Right hindlimb (tissue), 1 donor: ENCODE results near the gene TBC1D8.

Source experiments
- DNase-seq: peaks from one replicate; pipeline ENCODE4 v3.0.0-alpha.2; 2018

Gene TBC1D8

DNA sequence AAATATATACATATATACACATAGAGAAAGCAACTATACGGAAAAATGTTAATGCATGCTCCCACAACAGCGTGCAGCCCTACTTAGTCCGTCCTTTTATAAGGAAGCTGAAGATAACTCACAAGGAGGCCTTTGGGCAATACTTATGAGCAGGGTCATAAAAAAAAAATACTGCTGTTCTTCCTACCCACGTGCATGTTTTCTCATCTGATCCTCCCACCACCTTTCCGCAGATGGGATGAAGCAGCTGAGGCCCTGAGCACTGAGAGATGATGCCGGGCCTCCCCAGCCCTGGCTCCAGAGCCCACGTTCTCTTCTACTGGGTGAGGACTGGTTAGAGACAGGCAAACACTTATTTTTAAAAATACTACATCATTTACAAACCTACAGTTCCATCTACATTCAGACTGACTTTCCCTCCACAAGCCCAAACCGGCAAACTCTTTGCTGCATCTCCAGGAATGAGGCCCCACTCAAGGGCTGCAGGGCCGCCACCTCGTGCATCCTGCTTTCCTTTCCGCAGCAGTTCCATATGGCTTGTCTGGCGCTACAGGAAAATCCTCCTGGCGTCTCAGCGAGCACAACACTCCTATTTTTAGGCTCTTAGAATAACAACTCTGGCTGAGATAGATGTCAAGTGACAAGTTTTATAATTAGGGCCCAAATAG, 41.6 kb downstream of the TBC1D8 start:
- peak; percentile 81 for DNase-seq

DNA sequence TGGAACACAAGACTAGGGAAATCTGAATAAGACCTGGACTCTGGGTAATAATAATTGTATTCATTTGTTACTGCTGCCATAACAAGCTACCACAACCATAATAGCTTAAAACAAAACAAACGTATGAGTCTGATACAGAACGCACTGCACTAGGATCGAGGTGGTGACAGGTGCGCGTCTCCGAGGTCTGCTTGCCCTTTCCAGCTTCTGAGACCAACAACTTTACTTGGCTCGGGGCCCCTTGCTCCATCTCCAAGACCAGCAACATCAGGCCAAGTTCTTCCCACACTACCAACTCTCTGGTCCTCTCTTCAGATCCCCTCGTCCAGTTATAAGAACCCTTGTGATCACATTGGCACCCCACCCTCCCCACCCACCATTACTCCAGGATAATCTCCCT, 42.8 kb downstream of the TBC1D8 start:
- DNase-seq = no peak

DNA sequence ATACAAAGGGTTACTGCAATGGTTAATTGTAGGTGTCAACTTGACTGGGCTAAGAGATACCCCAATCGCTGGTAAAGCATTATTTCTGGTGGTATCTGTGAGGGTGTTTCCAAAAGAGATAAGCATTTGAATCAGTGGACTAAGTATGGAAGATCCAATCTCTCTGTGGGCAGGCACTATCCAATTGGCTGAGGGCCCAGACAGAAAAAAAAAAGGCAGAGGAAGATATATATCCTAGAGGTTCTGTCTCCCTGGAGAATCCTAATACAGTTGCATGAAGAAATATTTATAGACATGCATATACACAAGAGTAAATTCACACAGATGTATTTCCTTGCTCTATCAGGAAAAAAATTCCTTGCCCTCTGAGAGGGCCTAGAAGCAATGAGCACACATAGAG, 43.9 kb downstream of the TBC1D8 start:
- DNase-seq = no peak

DNA sequence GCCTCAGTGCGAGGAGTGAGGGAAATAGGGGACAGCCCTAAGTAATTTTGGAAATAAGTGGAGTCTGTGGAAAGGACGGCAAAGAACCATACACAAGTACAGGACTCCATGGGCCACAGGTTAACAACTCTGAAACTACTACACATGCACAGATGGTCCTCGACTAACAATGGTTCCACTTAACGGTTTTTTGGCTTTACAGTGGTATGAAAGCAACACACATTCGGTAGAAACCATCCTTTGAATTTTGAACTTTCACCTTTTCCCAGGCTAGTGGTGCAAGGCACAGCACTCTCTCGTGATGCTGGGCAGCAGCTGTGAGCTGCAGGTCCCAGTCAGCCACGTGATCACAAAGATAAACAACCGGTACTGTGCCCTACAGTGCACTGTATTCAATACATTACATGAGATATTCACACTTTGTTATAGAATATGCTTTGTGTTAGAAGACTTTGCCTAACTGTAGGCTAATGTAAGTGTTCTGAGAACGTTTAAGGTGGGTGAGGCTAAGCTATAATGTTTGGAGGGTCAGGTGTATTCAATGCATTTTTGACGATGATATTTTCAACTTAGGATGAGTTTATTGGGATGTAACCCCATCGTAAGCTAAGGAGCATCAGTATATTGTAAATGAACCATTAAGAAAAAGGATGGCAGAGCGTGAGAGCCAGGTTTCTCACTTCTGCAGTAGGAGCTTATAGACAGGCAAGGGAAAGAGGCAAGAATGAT, 44.6 kb downstream of the TBC1D8 start:
- DNase-seq = no peak

DNA sequence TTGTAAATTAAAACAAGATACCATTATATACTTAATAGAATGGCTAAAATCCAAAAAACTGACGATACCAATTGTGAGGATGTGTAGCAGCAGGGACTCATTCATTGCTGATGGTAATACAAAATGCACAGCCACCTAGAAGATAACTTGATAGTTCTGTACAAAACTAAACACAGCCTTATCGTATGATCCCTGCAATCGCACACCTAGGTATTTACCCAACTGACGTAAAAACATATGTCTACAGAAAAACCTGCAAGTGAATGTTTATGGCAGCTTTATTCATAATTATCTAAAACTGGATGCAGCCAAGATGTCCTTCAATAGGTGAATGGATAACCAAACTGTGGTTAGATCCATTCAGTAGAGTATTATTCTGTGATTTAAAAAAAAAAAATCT, 45.5 kb downstream of the TBC1D8 start:
- DNase-seq = no peak

GRCh38 chr2:101097638-101098037, 53.5 kb downstream of the TBC1D8 start:
- DNase-seq = no peak

GRCh38 chr2:101096619-101097142, 54.5 kb downstream of the TBC1D8 start:
- no peak for DNase-seq

DNA sequence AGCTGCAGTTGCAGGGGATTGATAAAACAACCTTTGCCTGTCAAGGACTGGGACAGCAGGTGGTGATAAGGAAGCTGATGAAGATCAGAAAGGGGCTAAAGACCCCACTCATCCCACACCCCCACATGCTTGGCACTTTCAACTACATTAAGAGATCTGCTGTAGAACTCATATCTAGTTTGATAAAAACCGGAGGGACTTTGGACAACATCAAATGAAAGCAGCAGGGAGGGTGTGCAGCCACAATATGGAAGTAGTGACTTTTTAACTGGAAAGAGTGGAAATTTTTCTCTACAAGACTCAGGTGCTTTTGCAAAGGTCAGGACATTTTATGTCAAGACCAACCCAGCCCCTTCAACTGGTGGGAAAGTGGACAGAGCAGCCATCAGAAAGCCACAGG, 56.8 kb downstream of the TBC1D8 start:
- no peak for DNase-seq

DNA sequence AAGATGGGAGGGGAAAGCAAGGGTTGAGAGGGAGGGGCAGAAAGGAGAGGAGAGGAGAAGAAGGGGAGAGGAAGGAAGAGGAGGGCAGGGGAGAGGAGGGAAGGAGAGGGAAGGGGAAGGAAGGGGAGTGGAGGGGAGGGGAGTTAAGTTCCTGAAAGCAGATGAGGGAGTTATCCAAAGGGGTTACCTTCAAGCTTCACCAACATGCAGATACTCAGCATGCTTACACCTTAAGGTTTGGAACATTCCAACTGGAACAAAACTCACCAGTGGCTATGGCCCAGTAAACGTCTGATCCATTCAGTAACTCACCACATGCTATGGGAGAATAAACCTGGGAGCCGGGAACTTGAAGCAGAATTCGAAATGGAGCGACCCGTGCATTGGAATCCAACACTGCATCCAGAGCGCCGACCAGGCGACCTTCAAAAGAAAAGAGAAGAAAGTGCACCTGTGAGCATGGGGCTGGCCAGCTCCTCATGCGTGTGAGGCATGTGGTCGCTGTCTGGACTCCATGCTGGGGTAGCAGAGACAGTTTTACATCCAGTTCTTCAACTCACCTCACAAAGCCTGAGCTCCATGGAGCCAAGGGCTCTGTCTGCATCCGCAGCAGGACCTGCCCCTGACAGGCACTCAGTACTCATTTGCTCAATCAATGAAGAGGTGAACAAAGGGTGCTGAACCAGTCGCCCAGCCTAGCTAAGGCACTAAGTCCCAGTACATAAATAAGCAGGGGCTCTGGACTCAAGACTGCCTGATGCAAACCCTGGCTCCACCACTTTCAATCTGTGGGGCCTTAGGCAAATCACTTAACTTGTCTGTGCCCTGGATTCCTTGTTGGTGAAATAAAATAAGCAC, 61.0 kb downstream of the TBC1D8 start:
- no peak for DNase-seq

DNA sequence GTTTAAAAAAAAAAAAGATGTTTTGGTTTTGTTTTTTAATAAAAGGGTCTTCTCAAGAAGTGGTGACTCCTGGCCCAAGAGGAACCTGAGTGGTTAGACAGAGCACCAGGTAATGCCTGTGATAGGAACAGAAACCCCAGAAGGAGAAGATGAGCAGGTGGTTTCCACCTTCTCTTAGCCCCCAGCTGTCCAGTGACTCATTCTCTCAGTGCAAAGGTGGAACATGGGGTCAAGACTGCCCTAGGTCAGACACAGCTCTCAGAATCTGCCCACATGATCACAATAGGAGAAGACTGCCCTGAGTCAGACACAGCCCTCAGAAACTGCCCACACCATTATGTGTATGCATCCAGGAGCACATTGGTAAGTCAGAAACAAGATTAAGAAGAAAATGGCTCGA, 61.8 kb downstream of the TBC1D8 start:
- DNase-seq = no peak

DNA sequence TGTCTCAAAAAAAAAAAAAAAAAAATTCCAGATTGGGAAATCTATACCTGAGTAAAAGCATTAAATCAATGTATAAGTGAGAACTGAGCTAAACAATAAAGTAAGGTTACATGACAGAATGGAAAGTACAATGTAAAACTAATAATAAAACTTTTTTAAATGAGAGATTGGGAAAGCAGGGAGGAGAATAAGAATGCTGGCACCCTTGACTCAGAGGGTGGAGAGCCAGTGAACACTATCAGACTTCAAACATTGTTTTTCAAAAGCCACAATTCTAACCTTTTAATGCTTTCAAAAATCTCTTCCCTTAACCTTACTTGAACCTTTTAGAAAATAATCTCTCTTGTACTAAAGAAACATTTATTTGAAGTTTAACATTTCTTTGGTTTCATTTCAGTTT, 63.5 kb downstream of the TBC1D8 start:
- no peak for DNase-seq

DNA sequence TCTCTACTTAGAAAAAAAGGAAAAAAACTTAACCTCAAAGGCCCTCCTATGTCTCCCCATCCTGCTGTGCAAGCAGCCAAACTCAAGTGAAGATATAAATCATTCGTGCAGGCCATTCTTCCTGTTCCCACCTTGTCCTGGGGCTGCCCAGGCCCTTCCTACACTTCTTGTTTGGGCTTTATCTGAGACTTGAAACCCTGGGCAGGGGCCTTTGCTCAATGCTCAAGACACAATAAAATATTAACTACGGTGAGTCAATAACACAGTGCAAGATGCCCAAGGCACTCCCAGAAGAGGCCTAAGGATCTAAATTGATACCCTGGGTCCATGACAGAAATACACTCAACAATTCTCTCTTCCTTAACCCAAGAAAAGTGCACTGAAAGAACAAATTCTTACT, 67.6 kb downstream of the TBC1D8 start:
- no peak for DNase-seq

- DNase-seq = no peak
Observed at GRCh38 chr2:101082998-101083397, 68.2 kb downstream of the TBC1D8 start.

GRCh38 chr2:101081375-101081907, 69.7 kb downstream of the TBC1D8 start:
- no peak for DNase-seq

- DNase-seq = no peak
Observed at GRCh38 chr2:101080211-101081068, 70.7 kb downstream of the TBC1D8 start.

DNA sequence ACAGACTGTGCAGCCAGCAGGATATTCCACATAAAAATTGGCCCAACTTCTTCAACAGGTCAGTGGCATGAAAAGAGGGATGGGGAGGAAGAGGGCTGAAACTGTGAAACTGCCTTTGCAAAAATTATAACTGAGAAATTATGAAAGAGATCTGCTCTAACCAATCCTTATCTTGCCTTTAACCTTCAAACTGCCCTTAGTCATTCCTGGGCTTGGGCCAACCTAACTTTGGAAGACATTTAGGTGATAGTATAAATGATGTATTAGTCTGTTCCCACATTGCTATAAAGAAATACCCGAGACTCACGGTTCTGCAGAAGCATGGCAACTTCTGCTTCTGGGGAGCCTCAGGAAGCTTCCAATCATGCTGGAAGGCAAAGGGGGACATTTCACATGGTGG, 74.6 kb downstream of the TBC1D8 start:
- DNase-seq = no peak

DNA sequence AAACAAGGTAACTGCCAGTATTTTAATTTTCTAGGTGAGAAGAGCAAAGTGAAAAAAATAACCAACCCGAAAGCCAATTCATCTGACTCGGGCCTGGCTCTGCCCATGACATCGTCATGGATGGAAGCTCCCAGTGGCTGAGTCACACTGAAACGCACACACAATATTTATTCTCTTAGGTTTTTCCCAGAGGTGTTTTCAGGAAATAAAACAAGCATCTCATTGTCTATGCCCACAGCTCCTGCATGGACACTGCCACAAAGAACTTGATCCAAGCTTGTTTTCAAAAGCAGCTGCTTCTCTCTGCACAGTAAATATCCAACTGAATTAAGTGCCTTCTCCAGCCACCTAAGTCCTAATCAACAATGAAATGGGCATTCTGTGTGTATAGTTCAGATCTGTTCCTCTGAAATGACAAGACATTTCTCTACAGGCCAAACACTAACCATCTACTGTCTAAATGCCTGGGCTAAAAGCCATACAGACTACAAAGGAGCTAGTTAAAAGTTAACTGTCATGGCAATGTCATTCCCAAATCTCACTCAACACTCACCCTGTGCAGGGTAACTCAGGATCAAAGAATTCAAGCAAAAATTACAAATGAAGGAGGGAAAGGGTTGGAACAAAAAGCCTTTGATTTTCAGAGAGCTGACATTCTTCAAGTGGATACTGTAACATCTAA, 86.2 kb downstream of the TBC1D8 start:
- DNase-seq = no peak

DNA sequence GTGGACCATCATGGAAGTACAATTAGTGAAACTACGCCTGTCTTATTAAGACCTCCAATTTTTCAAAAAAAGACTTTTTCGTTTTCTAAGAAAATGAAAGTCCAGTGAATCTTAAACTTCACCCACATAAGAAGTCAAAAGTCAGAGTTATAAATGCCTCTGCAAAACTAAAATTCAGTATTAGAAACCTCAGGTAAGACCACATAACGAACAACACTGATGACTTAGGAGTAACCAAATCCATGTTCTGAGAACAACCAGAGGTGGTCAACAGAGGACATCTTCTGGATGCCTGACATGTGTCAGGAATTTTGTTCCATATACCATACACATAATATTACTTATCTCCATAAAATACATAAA, 86.7 kb downstream of the TBC1D8 start:
- DNase-seq = no peak

- no peak for DNase-seq
Observed at GRCh38 chr2:101064125-101064502, 87.1 kb downstream of the TBC1D8 start.

GRCh38 chr2:101063352-101064124, 87.6 kb downstream of the TBC1D8 start:
- DNase-seq = peak; percentile 79

DNA sequence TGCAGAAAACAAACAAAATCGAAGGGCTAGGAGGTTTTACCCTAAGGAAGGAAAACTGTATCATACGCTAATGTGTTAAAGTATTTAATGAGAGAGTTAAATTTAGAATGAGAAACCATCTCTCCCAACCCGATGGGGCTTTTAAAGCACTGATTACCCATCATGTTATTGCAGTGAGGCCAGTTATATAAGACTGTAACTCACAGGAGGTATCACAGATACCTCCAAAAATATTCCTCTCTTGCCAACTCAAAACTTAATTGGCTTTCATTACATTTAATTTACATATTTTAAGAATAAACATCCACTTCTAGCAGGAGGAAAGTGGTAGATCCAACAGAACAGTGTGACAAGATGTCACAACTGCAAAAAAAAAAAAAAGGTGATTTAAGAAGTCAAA, 92.8 kb downstream of the TBC1D8 start:
- DNase-seq = no peak
